K562 (cell line): ENCODE data around the gene PGLYRP4. TPM values are rescaled to one million over a fixed set of nuclear protein-coding genes. Genes with fewer than 3 reads are reported as not detected.

Experiments
- AFF4 ChIP-seq: sonication (generic); formaldehyde crosslinking; IDR thresholded peaks from 2 replicates; pipeline ENCODE4 v1.8.0; 2023; ENCODE audit warnings: mild to moderate bottlenecking, missing genetic modification reagents
- ATF4 ChIP-seq: fragments of 450-650 bp; formaldehyde crosslinking; IDR thresholded peaks from 2 replicates; pipeline ENCODE4 v1.4.0; 2022; ENCODE audit warnings: mild to moderate bottlenecking, moderate library complexity
- CTBP1 ChIP-seq: fragments of 450-650 bp; IDR thresholded peaks from 2 replicates; pipeline ENCODE4 v1.6.1; 2016; ENCODE audit warnings: borderline replicate concordance
- E2F1 ChIP-seq: sonication (generic); formaldehyde crosslinking; IDR thresholded peaks from 2 replicates; pipeline ENCODE4 v1.8.1; 2023; ENCODE audit warnings: mild to moderate bottlenecking, missing genetic modification reagents, moderate library complexity
- ELF1 ChIP-seq: fragments of 200-800 bp; sonication (Bioruptor generic); IDR thresholded peaks from 2 replicates; pipeline ENCODE4 v1.6.1; 2016; ENCODE audit warnings: missing genetic modification characterization, missing compliant biosample characterization
- FOXM1 ChIP-seq, 2 experiments: fragments of 450-650 bp in 1 of 2; sonication (generic) in 1 of 2; formaldehyde crosslinking in 1 of 2; IDR thresholded peaks; 2 replicates each; pipeline versions ENCODE4 v1.6.1 to v1.9.0; 2017 to 2022; ENCODE audit warnings: low read depth in 2 of 2, mild to moderate bottlenecking in 2 of 2, missing genetic modification reagents in 1 of 2, moderate library complexity in 1 of 2
- HES1 ChIP-seq: fragments of 450-650 bp; IDR thresholded peaks from 2 replicates; pipeline ENCODE4 v1.6.1; 2016; ENCODE audit warnings: low read depth, mild to moderate bottlenecking, moderate library complexity
- KLF16 ChIP-seq: IDR thresholded peaks from 2 replicates; pipeline ENCODE4 v1.6.1; 2016; ENCODE audit warnings: antibody characterized with exemption
- MAX ChIP-seq: sonication (generic); formaldehyde crosslinking; IDR thresholded peaks from 2 replicates; pipeline ENCODE4 v1.9.0; 2022; ENCODE audit warnings: mild to moderate bottlenecking, missing genetic modification reagents
- MXI1 ChIP-seq: IDR thresholded peaks from 2 replicates; pipeline ENCODE4 v1.6.1; 2011; ENCODE audit warnings: low read depth, mild to moderate bottlenecking, improper control_type of control experiment, low read length
- PTTG1 ChIP-seq: fragments of 450-650 bp; IDR thresholded peaks from 2 replicates; pipeline ENCODE4 v1.6.1; 2016; ENCODE audit warnings: low read depth, mild to moderate bottlenecking, missing genetic modification characterization, missing compliant biosample characterization
- RBM34 ChIP-seq: fragments of 200-400 bp; formaldehyde crosslinking; IDR thresholded peaks from 2 replicates; pipeline ENCODE4 v1.6.1; 2018; ENCODE audit warnings: low read length, borderline replicate concordance; ENCODE audit not compliant: insufficient read depth
- TCF3 ChIP-seq: sonication (generic); formaldehyde crosslinking; IDR thresholded peaks from 2 replicates; pipeline ENCODE4 v1.4.0; 2020; ENCODE audit warnings: mild to moderate bottlenecking, missing genetic modification reagents
- TEAD1 ChIP-seq, 2 experiments: fragments of 450-650 bp in 1 of 2; sonication (generic) in 1 of 2; formaldehyde crosslinking; IDR thresholded peaks; 2 replicates each; pipeline versions ENCODE4 v1.4.0 to v1.8.0; 2020 to 2022; ENCODE audit warnings: mild to moderate bottlenecking in 2 of 2, missing genetic modification reagents in 1 of 2
- ZBTB2 ChIP-seq: fragments of 450-650 bp; IDR thresholded peaks from 2 replicates; pipeline ENCODE4 v1.6.1; 2016; ENCODE audit warnings: antibody characterized with exemption
- ZC3H4 ChIP-seq: sonication (generic); formaldehyde crosslinking; IDR thresholded peaks from 2 replicates; pipeline ENCODE4 v1.9.0; 2021; ENCODE audit warnings: missing genetic modification reagents, borderline replicate concordance
- ZKSCAN3 ChIP-seq: fragments of 250-450 bp; sonication (Bioruptor Pico); IDR thresholded peaks from 2 replicates; pipeline ENCODE4 v1.4.0; 2020
- polyA plus RNA-seq, 8 experiments: library from polyadenylated mRNA; depleted of rRNA in 4 of 8; stranded (reverse) in 5 of 8; unstranded in 3 of 8; fragments of >200 nt; fragmentation: Nextera tagmentation in 2 of 8; fragmentation: Illumina TruSeq in 1 of 8; extraction: Ambion mirVana in 2 of 8; extraction: Trizol in 1 of 8; gene quantifications; 2 replicates each; pipeline versions ENCODE4 v1.2.1 to v1.2.3, GENCODE V29; 2011 to 2014; ENCODE audit warnings: inconsistent platforms in 1 of 8, missing spikeins in 1 of 8
- total RNA-seq, 7 experiments: library from RNA; depleted of rRNA in 6 of 7; stranded (reverse); fragments of >200 nt in 6 of 7; fragmentation: Illumina TruSeq in 2 of 7; extraction: Trizol in 2 of 7; gene quantifications; 2 replicates each; pipeline versions ENCODE4 v1.2.1 to v1.2.3, GENCODE V29; 2011 to 2021; ENCODE audit warnings: low replicate concordance in 1 of 7

The PGLYRP4 gene
- total and polyA plus RNA-seq, 9 of the 15 experiments (the other 6 are each of a cell fraction or from before 2014, with no cell fraction given) = 0.06 to 0.13 (median 0.11) TPM; not detected in 6

GRCh38 chr1:153343811-153344717, 4.6 kb downstream of the PGLYRP4 start (continued):
- TF ChIP-seq E2F1 (CRISPR knock-in tag) (0 out of 2 replicates have a peak, but pooled peaks have one; percentile 50), ATF4 (CRISPR knock-in tag) (peak; percentile 80), ZBTB2 (peak; percentile 44; the same call in 1 of the 2 replicates), FOXM1 (IDR thresholded peaks at IDR 0.05; ENCODE audit: low read depth) (peak; percentile 99), FOXM1 (CRISPR knock-in tag; IDR thresholded peaks at IDR 0.05; ENCODE audit: low read depth) (no peak), PTTG1 (peak; percentile 64; the same call in 1 of the 2 replicates), CTBP1 (peak; percentile 99), RBM34 (no peak), AFF4 (CRISPR knock-in tag) (no peak), TCF3 (CRISPR knock-in tag) (peak; percentile 100), TEAD1 (CRISPR knock-in tag; IDR thresholded peaks at IDR 0.05) (peak; percentile 99 to 100), ELF1 (tag) (peak; percentile 66; the same call in 1 of the 2 replicates), KLF16 (peak; percentile 100), MXI1 (peak; percentile 45; the same call in 1 of the 2 replicates), ZC3H4 (CRISPR knock-in tag) (no peak), HES1 (peak; percentile 98), MAX (CRISPR knock-in tag) (peak; percentile 59), ZKSCAN3 (no peak)
